ENCODE results near the gene C6orf136. TPM values are rescaled to one million over a fixed set of nuclear protein-coding genes. Genes with fewer than 3 reads are reported as not detected.

The C6orf136 gene
- total and polyA plus RNA-seq, 12 donors: 1.8 to 73.7 (median 19.0) TPM

- 0 to 1% (median 0%) methylated on average over 40 of the region's 40 CpGs for WGBS, 4 donors
- no peaks in the 10 kb centered on the region for H3K9me3 ChIP-seq (replicated peaks in 1 of 3)
- intact Hi-C loops (cut with DNase I): no loop called here
- peaks cover 10 to 36% of the 10 kb centered on the region in 2 donors for H3K4me1 ChIP-seq (replicated peaks in 1 of 2)
- TF ChIP-seq, protein P1, sequence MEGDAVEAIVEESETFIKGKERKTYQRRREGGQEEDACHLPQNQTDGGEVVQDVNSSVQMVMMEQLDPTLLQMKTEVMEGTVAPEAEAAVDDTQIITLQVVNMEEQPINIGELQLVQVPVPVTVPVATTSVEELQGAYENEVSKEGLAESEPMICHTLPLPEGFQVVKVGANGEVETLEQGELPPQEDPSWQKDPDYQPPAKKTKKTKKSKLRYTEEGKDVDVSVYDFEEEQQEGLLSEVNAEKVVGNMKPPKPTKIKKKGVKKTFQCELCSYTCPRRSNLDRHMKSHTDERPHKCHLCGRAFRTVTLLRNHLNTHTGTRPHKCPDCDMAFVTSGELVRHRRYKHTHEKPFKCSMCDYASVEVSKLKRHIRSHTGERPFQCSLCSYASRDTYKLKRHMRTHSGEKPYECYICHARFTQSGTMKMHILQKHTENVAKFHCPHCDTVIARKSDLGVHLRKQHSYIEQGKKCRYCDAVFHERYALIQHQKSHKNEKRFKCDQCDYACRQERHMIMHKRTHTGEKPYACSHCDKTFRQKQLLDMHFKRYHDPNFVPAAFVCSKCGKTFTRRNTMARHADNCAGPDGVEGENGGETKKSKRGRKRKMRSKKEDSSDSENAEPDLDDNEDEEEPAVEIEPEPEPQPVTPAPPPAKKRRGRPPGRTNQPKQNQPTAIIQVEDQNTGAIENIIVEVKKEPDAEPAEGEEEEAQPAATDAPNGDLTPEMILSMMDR (IDR thresholded peaks at IDR 0.05): peak in 2 of 6 experiments; percentile 1 to 3
- peak; percentile 99 for TF ChIP-seq POLR2A (IDR thresholded peaks at IDR 0.05)
- peak within 1 kb of the TSS; percentile 29 to 81 (median 74) for H3K4me3 ChIP-seq
- H3K27ac ChIP-seq: peak within 1 kb of the TSS; percentile 92 to 96 (median 95)
- H3K27me3 ChIP-seq: no peaks in the 10 kb centered on the region
- peaks cover 0 to 43% of the 10 kb centered on the region in 2 donors for H3K36me3 ChIP-seq (replicated peaks in 1 of 2)
- DNase-seq: peak; percentile 99 to 100 (median 100)
Measured at GRCh38 chr6:30616811-30617564, 29.9 kb upstream of the C6orf136 start, which contains the start of gene PPP1R10. TSS of gene PPP1R10 (minus strand) at chr6:30617243. CDS start at chr6:30609944, 7,299 bp downstream.

- Histone ChIP-seq H3K9me3 (replicated peaks in 1 of 3) (no peaks in the 10 kb centered on the region), H3K27ac (peak within 1 kb of the TSS; percentile 92 to 96 (median 95)), H3K4me1 (replicated peaks in 1 of 2) (peaks cover 10 to 29% of the 10 kb centered on the region in 2 donors), H3K27me3 (no peaks in the 10 kb centered on the region), H3K4me3 (peak within 1 kb of the TSS; percentile 29 to 81 (median 74)), H3K36me3 (replicated peaks in 1 of 2) (peaks cover 0 to 50% of the 10 kb centered on the region in 2 donors)
- TF ChIP-seq POLR2A (IDR thresholded peaks at IDR 0.05): peak in 1 of 2 donors; percentile 68
- TF ChIP-seq, protein P1 (IDR thresholded peaks at IDR 0.05): no peak
- peak; percentile 96 to 99 (median 99) for DNase-seq
- intact Hi-C loops (cut with DNase I): no loop called here
- 0 to 1% (median 0%) methylated on average over 33 to 34 of the region's 34 CpGs for WGBS, 4 donors
Measured at GRCh38 chr6:30617565-30618269, 29.2 kb upstream of the C6orf136 start, which contains the start of gene MRPS18B. TSS of gene MRPS18B (plus strand) at chr6:30617840. CDS start at chr6:30617866, 26 bp downstream.

DNA sequence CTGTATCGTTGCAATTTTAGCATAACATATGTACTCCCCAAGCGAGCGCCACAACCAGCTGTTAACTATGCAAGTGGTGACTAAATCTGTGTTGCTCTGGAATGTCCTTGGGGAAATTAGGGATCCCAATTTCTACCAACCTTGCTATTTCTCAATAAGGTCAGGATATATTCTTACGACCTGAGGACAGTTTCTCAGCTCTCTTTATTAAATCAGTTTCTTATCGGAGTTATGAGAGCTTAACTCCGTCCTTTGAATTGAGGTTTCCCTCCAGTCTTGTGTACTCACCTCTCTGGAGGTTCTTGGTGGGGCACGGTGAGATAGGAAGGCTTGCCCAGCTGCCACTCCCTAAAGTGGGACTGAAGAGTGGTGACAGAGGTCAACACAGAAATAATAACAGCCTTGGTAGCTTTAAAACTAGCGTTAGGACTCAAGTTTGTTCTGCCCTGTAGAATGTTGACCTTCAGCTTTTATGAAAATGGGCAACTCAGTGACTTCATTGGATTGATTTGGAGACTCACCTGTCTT is 28.6 kb upstream of the C6orf136 start:
- 6 to 10% (median 8%) methylated on average over 8 of the region's 8 CpGs for WGBS, 4 donors
- Histone ChIP-seq H3K27me3 (no peaks in the 10 kb centered on the region), H3K4me3 (peak overlapping the region in 3 of 4 donors; percentile 34 to 75 (median 68)), H3K27ac (peak overlapping the region; percentile 55 to 96 (median 92)), H3K36me3 (replicated peaks in 1 of 2) (peaks cover 0 to 57% of the 10 kb centered on the region in 2 donors), H3K9me3 (replicated peaks in 1 of 3) (no peaks in the 10 kb centered on the region), H3K4me1 (replicated peaks in 1 of 2) (peaks cover 10 to 22% of the 10 kb centered on the region in 2 donors)
- intact Hi-C loops (cut with DNase I): no loop called here
- TF ChIP-seq POLR2A (IDR thresholded peaks at IDR 0.05): no peak
- TF ChIP-seq, protein P1 (IDR thresholded peaks at IDR 0.05): no peak
- DNase-seq: no peak

GRCh38 chr6:30619561-30619960 is 27.4 kb upstream of the C6orf136 start:
- Histone ChIP-seq H3K4me3 (no peak overlapping the region), H3K4me1 (replicated peaks in 1 of 2) (peaks cover 7 to 10% of the 10 kb centered on the region in 2 donors), H3K27me3 (no peaks in the 10 kb centered on the region), H3K27ac (peak overlapping the region in 1 of 5 donors; percentile 96), H3K9me3 (replicated peaks in 1 of 3) (no peaks in the 10 kb centered on the region), H3K36me3 (replicated peaks in 1 of 2) (peaks cover 0 to 69% of the 10 kb centered on the region in 2 donors)
- TF ChIP-seq, protein P1 (IDR thresholded peaks at IDR 0.05): no peak
- TF ChIP-seq POLR2A (IDR thresholded peaks at IDR 0.05): no peak
- 90 to 96% (median 94%) methylated on average over 11 of the region's 11 CpGs for WGBS, 4 donors
- no peak for DNase-seq
- intact Hi-C loops (cut with DNase I): no loop called here

Measured in adrenal gland (tissue), 12 donors.